ENCODE data around the gene NDUFA6.

NDUFA6 gene

DNA sequence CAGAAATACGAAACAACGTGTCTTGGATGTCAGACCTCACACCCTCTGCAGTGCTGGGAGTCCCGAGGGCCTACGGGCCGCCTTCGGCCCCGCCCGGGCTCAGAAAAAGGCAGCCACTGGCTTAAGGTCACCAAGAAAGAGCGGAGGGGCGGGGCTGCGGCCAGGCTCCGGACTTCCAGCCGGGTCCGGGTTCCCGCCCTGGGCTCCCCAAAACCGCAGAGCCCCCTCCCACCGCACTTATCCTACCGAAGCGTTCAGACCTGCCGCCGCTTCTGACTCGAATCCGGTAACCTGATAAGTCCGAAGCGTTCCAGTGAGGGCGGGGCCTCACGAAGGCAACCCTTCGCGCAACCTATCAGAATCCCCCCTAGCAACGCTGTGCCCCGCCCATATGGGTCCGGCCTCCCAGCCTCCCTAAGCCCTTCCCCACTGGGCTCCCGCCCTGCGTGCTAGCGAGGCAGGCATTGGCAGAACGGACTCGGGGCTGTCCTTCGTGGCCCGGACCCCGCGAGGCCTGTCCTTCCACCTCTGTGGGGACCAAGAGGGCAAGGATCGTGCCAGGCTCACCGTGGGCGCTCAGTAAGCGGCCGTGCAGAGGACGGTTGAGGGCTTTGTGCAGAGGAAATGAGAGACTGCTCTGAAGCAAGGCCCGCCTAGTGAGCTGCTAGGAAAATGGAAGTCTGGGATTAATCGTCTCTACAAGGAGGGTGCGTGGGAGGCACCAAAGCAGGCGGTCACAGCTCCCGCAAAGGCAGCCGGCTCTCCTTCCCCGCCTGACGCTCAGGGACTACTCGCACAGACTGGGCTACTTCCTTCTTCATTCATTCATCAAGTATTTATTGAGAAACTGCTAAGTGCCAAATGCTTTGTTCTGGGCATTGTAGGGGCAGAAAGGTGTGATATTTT is 19.8 kb downstream of the NDUFA6 start, which contains the start of gene NAGA:
Gene NAGA (minus strand): TSS at position 296 of the 906 bp plus-strand sequence. CDS start 515 bp downstream, outside the sequence.
- FAIRE-seq = no peak

DNA sequence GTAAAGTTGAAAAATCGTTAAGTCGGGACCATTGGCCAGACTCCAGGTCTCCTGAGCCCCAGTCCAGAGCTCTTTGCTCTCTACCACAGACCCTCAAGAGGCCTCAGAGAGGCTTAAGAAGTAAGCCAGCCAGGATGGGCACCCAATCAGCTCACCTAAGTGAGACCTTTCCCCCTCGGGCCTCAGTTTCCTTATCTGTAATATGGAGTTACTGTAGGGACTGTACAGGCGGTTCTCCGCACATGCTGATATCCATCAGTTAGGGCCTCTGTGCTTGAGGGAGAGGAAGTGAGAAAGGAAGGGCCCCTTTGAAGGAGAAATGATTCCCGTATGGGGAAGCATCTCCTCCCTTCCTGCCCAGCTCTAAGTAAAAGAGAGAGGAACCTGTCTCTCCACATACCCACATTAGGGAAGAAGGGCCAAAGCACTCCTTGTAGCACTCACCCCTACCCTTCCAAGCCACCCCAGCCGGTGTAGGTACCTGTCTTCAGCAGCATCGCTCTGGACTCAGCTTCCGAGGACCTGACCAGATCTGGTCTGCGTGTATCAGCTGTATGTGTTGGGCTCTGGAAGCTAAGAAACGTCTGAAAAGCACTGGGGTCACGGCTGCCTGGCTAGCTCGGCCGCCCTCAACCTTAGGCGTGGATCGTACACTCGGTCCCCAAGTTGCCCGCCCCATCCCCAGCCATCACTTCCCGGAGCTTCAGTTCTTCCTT is 20.6 kb downstream of the NDUFA6 start:
- DNase-seq (ENCODE audit: insufficient read length, low spot score) (no peak), FAIRE-seq (no peak)
- TF ChIP-seq, protein P1, sequence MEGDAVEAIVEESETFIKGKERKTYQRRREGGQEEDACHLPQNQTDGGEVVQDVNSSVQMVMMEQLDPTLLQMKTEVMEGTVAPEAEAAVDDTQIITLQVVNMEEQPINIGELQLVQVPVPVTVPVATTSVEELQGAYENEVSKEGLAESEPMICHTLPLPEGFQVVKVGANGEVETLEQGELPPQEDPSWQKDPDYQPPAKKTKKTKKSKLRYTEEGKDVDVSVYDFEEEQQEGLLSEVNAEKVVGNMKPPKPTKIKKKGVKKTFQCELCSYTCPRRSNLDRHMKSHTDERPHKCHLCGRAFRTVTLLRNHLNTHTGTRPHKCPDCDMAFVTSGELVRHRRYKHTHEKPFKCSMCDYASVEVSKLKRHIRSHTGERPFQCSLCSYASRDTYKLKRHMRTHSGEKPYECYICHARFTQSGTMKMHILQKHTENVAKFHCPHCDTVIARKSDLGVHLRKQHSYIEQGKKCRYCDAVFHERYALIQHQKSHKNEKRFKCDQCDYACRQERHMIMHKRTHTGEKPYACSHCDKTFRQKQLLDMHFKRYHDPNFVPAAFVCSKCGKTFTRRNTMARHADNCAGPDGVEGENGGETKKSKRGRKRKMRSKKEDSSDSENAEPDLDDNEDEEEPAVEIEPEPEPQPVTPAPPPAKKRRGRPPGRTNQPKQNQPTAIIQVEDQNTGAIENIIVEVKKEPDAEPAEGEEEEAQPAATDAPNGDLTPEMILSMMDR (IDR thresholded peaks at IDR 0.05; ENCODE audit: insufficient read depth, missing control alignments) = no peak

More for the DNA sequence above, 19.8 kb downstream of the NDUFA6 start, which contains the start of gene NAGA:
- peak; percentile 80 for DNase-seq (ENCODE audit: insufficient read length, low spot score)
- TF ChIP-seq, protein P1 (IDR thresholded peaks at IDR 0.05; ENCODE audit: insufficient read depth, missing control alignments) = no peak

GRCh38 chr22:42068291-42068690 is 22.3 kb downstream of the NDUFA6 start:
- no peak for DNase-seq (ENCODE audit: insufficient read length, low spot score)
- FAIRE-seq = no peak
- TF ChIP-seq, protein P1 (IDR thresholded peaks at IDR 0.05; ENCODE audit: insufficient read depth, missing control alignments) = no peak

- TF ChIP-seq, protein P1 (IDR thresholded peaks at IDR 0.05; ENCODE audit: insufficient read depth, missing control alignments) = no peak
- DNase-seq (ENCODE audit: insufficient read length, low spot score) = no peak
- FAIRE-seq = no peak
Measured at GRCh38 chr22:42067671-42068251, 22.8 kb downstream of the NDUFA6 start.

GRCh38 chr22:42066937-42067336 is 23.6 kb downstream of the NDUFA6 start:
- TF ChIP-seq, protein P1 (IDR thresholded peaks at IDR 0.05; ENCODE audit: insufficient read depth, missing control alignments) = no peak
- no peak for DNase-seq (ENCODE audit: insufficient read length, low spot score)
- no peak for FAIRE-seq

- TF ChIP-seq, protein P1 (IDR thresholded peaks at IDR 0.05; ENCODE audit: insufficient read depth, missing control alignments) = no peak
- no peak for FAIRE-seq
Measured at GRCh38 chr22:42066126-42066761, 24.3 kb downstream of the NDUFA6 start.

More at GRCh38 chr22:42066126-42066761, 24.3 kb downstream of the NDUFA6 start:
- DNase-seq (ENCODE audit: insufficient read length, low spot score) = no peak
